ENCODE data around the gene NTM.

NTM gene

GRCh38 chr11:132037956-132038355 is 667.5 kb downstream of the NTM start:
- H3K4me3 ChIP-seq (ENCODE audit: low read length): no peak overlapping the region
- no peak overlapping the region for H3K56ac ChIP-seq (ENCODE audit: low read length)
- H3K4me1 ChIP-seq (ENCODE audit: control insufficient read depth, low read depth, low read length): peaks cover 1% of the 10 kb centered on the region
- no CpG with 5 or more reads among the region's 4 CpGs for WGBS (ENCODE audit: extremely low coverage, insufficient coverage, low lambda C conversion rate)
- no peak overlapping the region for H2BK15ac ChIP-seq (replicated peaks; ENCODE audit: low read depth)
- no peak overlapping the region for H3K27ac ChIP-seq (ENCODE audit: low read depth, low read length)
- H4K5ac ChIP-seq (ENCODE audit: low read length): no peak overlapping the region
- no peak for DNase-seq
- H3K36me3 ChIP-seq (ENCODE audit: control insufficient read depth, insufficient read depth, low read length): no peaks in the 10 kb centered on the region
- no peaks in the 10 kb centered on the region for H3K79me2 ChIP-seq (ENCODE audit: control insufficient read depth, insufficient read depth, low read length)
- no peaks in the 10 kb centered on the region for H3K27me3 ChIP-seq (ENCODE audit: insufficient read depth, low read length, poor library complexity)
- no peak overlapping the region for H3K23ac ChIP-seq (ENCODE audit: low read length)
- H3K4me2 ChIP-seq (ENCODE audit: low read length): no peak overlapping the region
- H3K9ac ChIP-seq (ENCODE audit: low read length): no peak overlapping the region
- no peak overlapping the region for H2BK5ac ChIP-seq (ENCODE audit: low read length)
- no peak overlapping the region for H2AK5ac ChIP-seq (ENCODE audit: low read length)
- no peak overlapping the region for H2BK120ac ChIP-seq (ENCODE audit: low read depth, low read length)
- H4K8ac ChIP-seq (ENCODE audit: low read depth, low read length): no peak overlapping the region
- no peak overlapping the region for H3K18ac ChIP-seq (ENCODE audit: low read length)
- H3K4ac ChIP-seq (ENCODE audit: low read depth, low read length): no peak overlapping the region
- no peaks in the 10 kb centered on the region for H3K79me1 ChIP-seq (ENCODE audit: low read length)

DNA sequence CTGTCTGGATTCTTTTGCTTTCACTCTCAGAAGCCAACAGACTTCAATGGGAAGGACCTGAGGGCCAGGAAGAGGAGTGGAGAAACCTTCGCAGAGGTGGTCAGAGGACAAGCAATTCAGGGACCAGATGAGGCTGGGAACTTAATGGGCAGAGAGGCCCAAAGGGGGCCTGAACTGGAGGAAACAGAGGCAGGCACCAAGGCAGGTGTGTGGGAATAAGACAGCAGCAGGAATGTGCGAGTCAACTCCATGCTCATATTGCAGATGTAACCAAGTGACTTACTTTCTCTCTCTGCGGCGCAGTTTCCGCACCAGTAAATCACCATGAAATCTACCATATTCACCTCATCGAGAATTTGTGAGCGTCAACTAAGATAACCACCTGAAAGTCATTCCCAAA is 669.1 kb downstream of the NTM start:
- no peak overlapping the region for H2AK5ac ChIP-seq (ENCODE audit: low read length)
- no peaks in the 10 kb centered on the region for H3K36me3 ChIP-seq (ENCODE audit: control insufficient read depth, insufficient read depth, low read length)
- no peak overlapping the region for H2BK120ac ChIP-seq (ENCODE audit: low read depth, low read length)
- H3K4me2 ChIP-seq (ENCODE audit: low read length): no peak overlapping the region
- no peaks in the 10 kb centered on the region for H3K27me3 ChIP-seq (ENCODE audit: insufficient read depth, low read length, poor library complexity)
- peaks cover 1% of the 10 kb centered on the region for H3K4me1 ChIP-seq (ENCODE audit: control insufficient read depth, low read depth, low read length)
- no peaks in the 10 kb centered on the region for H3K79me2 ChIP-seq (ENCODE audit: control insufficient read depth, insufficient read depth, low read length)
- no peak overlapping the region for H3K4me3 ChIP-seq (ENCODE audit: low read length)
- H4K8ac ChIP-seq (ENCODE audit: low read depth, low read length): no peak overlapping the region
- no CpG with 5 or more reads among the region's 7 CpGs for WGBS (ENCODE audit: extremely low coverage, insufficient coverage, low lambda C conversion rate)
- no peak for DNase-seq
- H3K79me1 ChIP-seq (ENCODE audit: low read length): no peaks in the 10 kb centered on the region
- no peak overlapping the region for H4K5ac ChIP-seq (ENCODE audit: low read length)
- no peak overlapping the region for H3K27ac ChIP-seq (ENCODE audit: low read depth, low read length)
- no peak overlapping the region for H3K18ac ChIP-seq (ENCODE audit: low read length)
- H2BK5ac ChIP-seq (ENCODE audit: low read length): no peak overlapping the region
- H3K9ac ChIP-seq (ENCODE audit: low read length): no peak overlapping the region
- H3K23ac ChIP-seq (ENCODE audit: low read length): no peak overlapping the region
- no peak overlapping the region for H3K56ac ChIP-seq (ENCODE audit: low read length)
- H2BK15ac ChIP-seq (replicated peaks; ENCODE audit: low read depth): no peak overlapping the region
- H3K4ac ChIP-seq (ENCODE audit: low read depth, low read length): no peak overlapping the region

GRCh38 chr11:132042296-132042695 is 671.9 kb downstream of the NTM start:
- Histone ChIP-seq H4K5ac (ENCODE audit: low read length) (no peak overlapping the region), H3K9ac (ENCODE audit: low read length) (no peak overlapping the region), H4K8ac (ENCODE audit: low read depth, low read length) (no peak overlapping the region), H3K4me3 (ENCODE audit: low read length) (no peak overlapping the region), H3K36me3 (ENCODE audit: control insufficient read depth, insufficient read depth, low read length) (no peaks in the 10 kb centered on the region), H2BK5ac (ENCODE audit: low read length) (no peak overlapping the region), H3K4ac (ENCODE audit: low read depth, low read length) (no peak overlapping the region), H2BK15ac (replicated peaks; ENCODE audit: low read depth) (no peak overlapping the region), H3K79me2 (ENCODE audit: control insufficient read depth, insufficient read depth, low read length) (no peaks in the 10 kb centered on the region), H3K56ac (ENCODE audit: low read length) (no peak overlapping the region), H2AK5ac (ENCODE audit: low read length) (no peak overlapping the region), H3K18ac (ENCODE audit: low read length) (no peak overlapping the region), H3K4me2 (ENCODE audit: low read length) (no peak overlapping the region), H3K79me1 (ENCODE audit: low read length) (no peaks in the 10 kb centered on the region), H3K23ac (ENCODE audit: low read length) (no peak overlapping the region), H3K27me3 (ENCODE audit: insufficient read depth, low read length, poor library complexity) (no peaks in the 10 kb centered on the region), H3K27ac (ENCODE audit: low read depth, low read length) (no peak overlapping the region), H3K4me1 (ENCODE audit: control insufficient read depth, low read depth, low read length) (peaks cover under 1% of the 10 kb centered on the region), H2BK120ac (ENCODE audit: low read depth, low read length) (no peak overlapping the region)
- no peak for DNase-seq
- no CpG with 5 or more reads among the region's 2 CpGs for WGBS (ENCODE audit: extremely low coverage, insufficient coverage, low lambda C conversion rate)

- Histone ChIP-seq H3K23ac (ENCODE audit: low read length) (no peak overlapping the region), H2BK15ac (replicated peaks; ENCODE audit: low read depth) (no peak overlapping the region), H3K27me3 (ENCODE audit: insufficient read depth, low read length, poor library complexity) (no peaks in the 10 kb centered on the region), H3K4me3 (ENCODE audit: low read length) (no peak overlapping the region), H4K8ac (ENCODE audit: low read depth, low read length) (no peak overlapping the region), H3K36me3 (ENCODE audit: control insufficient read depth, insufficient read depth, low read length) (no peaks in the 10 kb centered on the region), H3K27ac (ENCODE audit: low read depth, low read length) (no peak overlapping the region), H3K56ac (ENCODE audit: low read length) (no peak overlapping the region), H2AK5ac (ENCODE audit: low read length) (no peak overlapping the region), H2BK5ac (ENCODE audit: low read length) (no peak overlapping the region), H2BK120ac (ENCODE audit: low read depth, low read length) (no peak overlapping the region), H3K79me1 (ENCODE audit: low read length) (no peaks in the 10 kb centered on the region), H3K9ac (ENCODE audit: low read length) (no peak overlapping the region), H3K18ac (ENCODE audit: low read length) (no peak overlapping the region), H4K5ac (ENCODE audit: low read length) (no peak overlapping the region), H3K4me1 (ENCODE audit: control insufficient read depth, low read depth, low read length) (no peaks in the 10 kb centered on the region), H3K79me2 (ENCODE audit: control insufficient read depth, insufficient read depth, low read length) (no peaks in the 10 kb centered on the region), H3K4ac (ENCODE audit: low read depth, low read length) (no peak overlapping the region), H3K4me2 (ENCODE audit: low read length) (no peak overlapping the region)
- DNase-seq: no peak
- no CpG with 5 or more reads among the region's 1 CpG for WGBS (ENCODE audit: extremely low coverage, insufficient coverage, low lambda C conversion rate)
These were observed 673.3 kb downstream of the NTM start for GRCh38 chr11:132043714-132044113.

DNA sequence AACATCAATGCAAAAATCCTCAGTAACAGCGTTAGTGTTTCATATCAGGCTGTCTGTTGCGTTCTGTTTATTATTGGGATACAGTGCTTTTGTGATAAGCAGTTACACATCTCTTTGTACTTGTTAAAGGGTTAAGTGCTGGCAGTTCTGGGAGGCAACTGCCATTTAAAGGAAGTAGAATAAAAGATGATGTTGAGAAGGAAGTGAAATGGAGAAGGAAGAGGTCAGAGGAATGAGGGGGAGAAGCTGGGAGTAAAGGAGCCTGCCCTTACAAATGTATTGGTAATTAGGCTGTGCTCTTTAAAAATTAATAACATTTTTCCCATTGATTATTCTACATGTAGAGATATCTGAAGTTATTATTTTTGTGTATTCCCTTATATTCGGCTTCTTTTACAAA is 674.7 kb downstream of the NTM start:
- H4K5ac ChIP-seq (ENCODE audit: low read length): no peak overlapping the region
- no peak overlapping the region for H4K8ac ChIP-seq (ENCODE audit: low read depth, low read length)
- H2BK5ac ChIP-seq (ENCODE audit: low read length): no peak overlapping the region
- no peak overlapping the region for H3K23ac ChIP-seq (ENCODE audit: low read length)
- no peak overlapping the region for H3K18ac ChIP-seq (ENCODE audit: low read length)
- WGBS (ENCODE audit: extremely low coverage, insufficient coverage, low lambda C conversion rate): no CpG with 5 or more reads among the region's 3 CpGs
- DNase-seq: no peak
- H3K27me3 ChIP-seq (ENCODE audit: insufficient read depth, low read length, poor library complexity): no peaks in the 10 kb centered on the region
- H3K79me2 ChIP-seq (ENCODE audit: control insufficient read depth, insufficient read depth, low read length): no peaks in the 10 kb centered on the region
- no peaks in the 10 kb centered on the region for H3K4me1 ChIP-seq (ENCODE audit: control insufficient read depth, low read depth, low read length)
- no peak overlapping the region for H2BK15ac ChIP-seq (replicated peaks; ENCODE audit: low read depth)
- no peak overlapping the region for H3K27ac ChIP-seq (ENCODE audit: low read depth, low read length)
- H3K4me3 ChIP-seq (ENCODE audit: low read length): no peak overlapping the region
- H3K4me2 ChIP-seq (ENCODE audit: low read length): no peak overlapping the region
- H3K36me3 ChIP-seq (ENCODE audit: control insufficient read depth, insufficient read depth, low read length): no peaks in the 10 kb centered on the region
- no peak overlapping the region for H3K9ac ChIP-seq (ENCODE audit: low read length)
- H2BK120ac ChIP-seq (ENCODE audit: low read depth, low read length): no peak overlapping the region
- H3K79me1 ChIP-seq (ENCODE audit: low read length): no peaks in the 10 kb centered on the region
- no peak overlapping the region for H2AK5ac ChIP-seq (ENCODE audit: low read length)
- no peak overlapping the region for H3K4ac ChIP-seq (ENCODE audit: low read depth, low read length)
- no peak overlapping the region for H3K56ac ChIP-seq (ENCODE audit: low read length)

- Histone ChIP-seq H3K18ac (ENCODE audit: low read length) (no peak overlapping the region), H2BK120ac (ENCODE audit: low read depth, low read length) (no peak overlapping the region), H3K27me3 (ENCODE audit: insufficient read depth, low read length, poor library complexity) (no peaks in the 10 kb centered on the region), H3K9ac (ENCODE audit: low read length) (no peak overlapping the region), H2AK5ac (ENCODE audit: low read length) (no peak overlapping the region), H3K79me2 (ENCODE audit: control insufficient read depth, insufficient read depth, low read length) (no peaks in the 10 kb centered on the region), H3K4me2 (ENCODE audit: low read length) (no peak overlapping the region), H3K56ac (ENCODE audit: low read length) (no peak overlapping the region), H3K4ac (ENCODE audit: low read depth, low read length) (no peak overlapping the region), H3K4me1 (ENCODE audit: control insufficient read depth, low read depth, low read length) (no peaks in the 10 kb centered on the region), H3K27ac (ENCODE audit: low read depth, low read length) (no peak overlapping the region), H3K4me3 (ENCODE audit: low read length) (no peak overlapping the region), H4K5ac (ENCODE audit: low read length) (no peak overlapping the region), H3K36me3 (ENCODE audit: control insufficient read depth, insufficient read depth, low read length) (no peaks in the 10 kb centered on the region), H4K8ac (ENCODE audit: low read depth, low read length) (no peak overlapping the region), H2BK5ac (ENCODE audit: low read length) (no peak overlapping the region), H3K79me1 (ENCODE audit: low read length) (no peaks in the 10 kb centered on the region), H3K23ac (ENCODE audit: low read length) (no peak overlapping the region), H2BK15ac (replicated peaks; ENCODE audit: low read depth) (no peak overlapping the region)
- no peak for DNase-seq
- no CpG with 5 or more reads among the region's 2 CpGs for WGBS (ENCODE audit: extremely low coverage, insufficient coverage, low lambda C conversion rate)
These were observed 676.0 kb downstream of the NTM start for GRCh38 chr11:132046288-132046865.

Data from mesendoderm (in vitro differentiated cells).